Mammary epithelial cell (primary cell): ENCODE measurements around the gene CANT1.

Experiments
- CTCF ChIP-seq, 2 donors: IDR thresholded peaks in 1 of 2; conservative IDR thresholded peaks in 1 of 2; 2 replicates each; pipeline ENCODE4 v1.5.1; 2011 to 2012; ENCODE audit warnings: inconsistent platforms in 2 of 2, low read length in 2 of 2, mild to moderate bottlenecking in 2 of 2, control low read depth in 1 of 2, low read depth in 1 of 2; ENCODE audit not compliant: insufficient read depth in 1 of 2; ENCODE audit errors: extremely low read depth in 1 of 2
- EZH2 ChIP-seq: IDR thresholded peaks from 2 replicates; pipeline ENCODE4 v1.6.1; 2012; ENCODE audit warnings: low read length, inconsistent platforms, borderline replicate concordance

- TF ChIP-seq CTCF (conservative IDR thresholded peaks at IDR 0.05 in 1 of 2, IDR thresholded peaks at IDR 0.05 in 1 of 2; ENCODE audit: extremely low read depth in 1 of 2, insufficient read depth in 1 of 2, low read depth in 1 of 2, low read length in 2 of 2) (no peak), EZH2 (no peak)
These were observed 10.4 kb downstream of the CANT1 start for GRCh38 chr17:78999056-78999768.
